PC-9 (cell line): Measurements from ENCODE around the gene DLGAP4. TPM values are rescaled to one million over a fixed set of nuclear protein-coding genes. Genes with fewer than 3 reads are reported as not detected.

Experiments
- BruUV-seq: library from RNA; stranded (reverse); fragments of 400-500 nt; replicated peaks from 2 replicates; lab custom pipeline; 2021; lab: Mats Ljungman, UMichigan
- CTCF ChIA-PET: fragments of 300-600 bp; sonication (Branson Sonifier 250); formaldehyde crosslinking; loops from one replicate; lab custom pipeline; 2022; ENCODE audit warnings: antibody characterized with exemption; lab: Charles Lee
- POLR2A ChIA-PET: fragments of 300-600 bp; sonication (Branson Sonifier 250); formaldehyde crosslinking; loops from one replicate; lab custom pipeline; 2022; ENCODE audit warnings: antibody characterized with exemption; ENCODE audit not compliant: unreplicated experiment; lab: Charles Lee
- DNase-seq, 2 experiments: peaks; one replicate each; pipeline versions ENCODE4 v3.0.0 to v3.0.0-alpha.2; 2015 to 2022; ENCODE audit warnings: mixed read lengths in 1 of 2
- H2AFZ ChIP-seq: fragments of 200-600 bp; sonication (generic); 2 replicates; pipeline ENCODE4 v1.8.1; 2017; ENCODE audit warnings: antibody characterized with exemption
- H3F3A ChIP-seq: fragments of 200-600 bp; sonication (generic); 2 replicates; pipeline ENCODE4 v1.8.1; 2017; ENCODE audit warnings: antibody characterized with exemption, mild to moderate bottlenecking, low read depth; ENCODE audit not compliant: insufficient read depth
- H3K27ac ChIP-seq: fragments of 200-600 bp; sonication (generic); 2 replicates; pipeline ENCODE4 v1.6.1; 2016; ENCODE audit warnings: mixed run types
- H3K27me3 ChIP-seq: fragments of 200-600 bp; sonication (generic); 2 replicates; pipeline ENCODE4 v1.6.1; 2016; ENCODE audit warnings: low read depth, mixed run types; ENCODE audit not compliant: insufficient read depth
- H3K36me3 ChIP-seq: fragments of 200-600 bp; sonication (generic); 2 replicates; pipeline ENCODE4 v1.6.1; 2016; ENCODE audit warnings: low read depth, mixed run types
- H3K4me1 ChIP-seq: fragments of 200-600 bp; sonication (generic); replicated peaks from 2 replicates; pipeline ENCODE4 v1.6.1; 2016; ENCODE audit warnings: mixed run types; ENCODE audit not compliant: insufficient read depth
- H3K4me2 ChIP-seq: fragments of 200-600 bp; sonication (generic); 2 replicates; pipeline ENCODE4 v1.6.1; 2017; ENCODE audit warnings: mixed run types
- H3K4me3 ChIP-seq: fragments of 200-600 bp; sonication (generic); 2 replicates; pipeline ENCODE4 v1.6.1; 2016; ENCODE audit warnings: mixed run types
- H3K79me2 ChIP-seq: fragments of 200-600 bp; sonication (generic); 2 replicates; pipeline ENCODE4 v1.6.1; 2017; ENCODE audit warnings: low read depth, mixed run types
- H3K9me2 ChIP-seq: fragments of 200-600 bp; sonication (generic); 2 replicates; pipeline ENCODE4 v1.8.1; 2017; ENCODE audit warnings: mild to moderate bottlenecking; ENCODE audit not compliant: insufficient read depth
- H3K9me3 ChIP-seq: fragments of 200-600 bp; sonication (generic); 2 replicates; pipeline ENCODE4 v1.8.1; 2016; ENCODE audit warnings: low read depth; ENCODE audit not compliant: insufficient read depth
- H4K20me1 ChIP-seq: fragments of 200-600 bp; sonication (generic); 2 replicates; pipeline ENCODE4 v1.8.1; 2017; ENCODE audit not compliant: insufficient read depth
- EZH2 ChIP-seq: fragments of 200-600 bp; sonication (generic); IDR thresholded peaks from 2 replicates; pipeline ENCODE4 v1.8.0; 2017; ENCODE audit warnings: antibody characterized with exemption, low read depth
- intact Hi-C: fragments of 100-400 bp; cut with micrococcal nuclease; formaldehyde crosslinking; loops from one replicate; pipeline ENCODE4 v1.10.0; 2022; ENCODE audit not compliant: unreplicated experiment
- total RNA-seq: library from RNA; stranded (reverse); gene quantifications from 2 replicates; pipeline ENCODE4 v1.2.3, GENCODE V29; 2021
- TF ChIP-seq, protein P1 (sequence below): fragments of 200-600 bp; sonication (generic); conservative IDR thresholded peaks from 2 replicates; pipeline ENCODE4 v1.6.1; 2017; ENCODE audit warnings: mixed run types, antibody characterized with exemption, mild to moderate bottlenecking, moderate library complexity

The DLGAP4 gene
- total RNA-seq, 1 experiment from 2014 or later: 62.6 TPM

DNA sequence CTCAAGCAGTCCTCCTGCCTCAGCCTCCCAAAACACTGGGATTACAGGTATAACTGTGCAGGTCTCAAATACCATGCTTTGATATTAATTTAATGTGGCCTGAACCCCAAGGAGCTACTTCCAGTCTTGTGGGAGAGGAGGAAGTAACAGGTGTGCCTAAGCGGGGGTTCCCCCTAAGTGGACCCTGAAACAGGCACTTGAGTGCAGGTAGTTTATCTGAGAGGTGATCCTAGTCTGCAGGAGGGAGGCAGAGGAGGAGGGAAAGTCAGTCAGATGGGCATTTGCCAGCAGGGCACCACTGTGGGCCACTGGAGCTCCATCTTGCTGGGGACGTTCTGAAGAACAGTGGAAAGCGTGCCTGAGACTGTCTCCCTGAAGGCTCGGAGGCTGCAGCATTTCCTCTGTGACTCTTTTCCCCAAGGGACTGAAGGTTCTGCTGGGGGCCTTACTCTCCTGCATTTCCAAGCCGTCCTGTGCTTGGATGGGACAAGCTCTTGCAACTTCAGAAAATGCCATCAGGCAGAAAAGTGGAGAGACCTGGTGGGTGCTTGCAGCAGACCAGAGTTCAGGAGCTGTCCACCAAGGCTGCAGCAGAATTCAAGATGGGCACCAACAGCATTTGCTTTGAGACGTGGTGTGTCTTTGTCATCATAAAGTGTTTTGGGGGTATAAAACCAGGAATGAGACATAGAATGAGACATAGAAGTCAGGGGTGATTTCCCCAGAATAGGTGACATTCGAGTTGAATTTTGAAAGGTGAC, 4.6 kb upstream of the DLGAP4 start:
- no peaks in the 10 kb centered on the region for H3K36me3 ChIP-seq
- no peaks in the 10 kb centered on the region for H3K79me2 ChIP-seq
- CTCF ChIA-PET: interaction anchor here (0.5 kb wide), 1 partner anchor 26 kb away, joined by 7 read pairs; no protein-coding TSS in a partner anchor
- no peaks in the 10 kb centered on the region for H3K9me3 ChIP-seq
- no peaks in the 10 kb centered on the region for H3K4me1 ChIP-seq
- TF ChIP-seq EZH2: no peak
- TF ChIP-seq, protein P1, sequence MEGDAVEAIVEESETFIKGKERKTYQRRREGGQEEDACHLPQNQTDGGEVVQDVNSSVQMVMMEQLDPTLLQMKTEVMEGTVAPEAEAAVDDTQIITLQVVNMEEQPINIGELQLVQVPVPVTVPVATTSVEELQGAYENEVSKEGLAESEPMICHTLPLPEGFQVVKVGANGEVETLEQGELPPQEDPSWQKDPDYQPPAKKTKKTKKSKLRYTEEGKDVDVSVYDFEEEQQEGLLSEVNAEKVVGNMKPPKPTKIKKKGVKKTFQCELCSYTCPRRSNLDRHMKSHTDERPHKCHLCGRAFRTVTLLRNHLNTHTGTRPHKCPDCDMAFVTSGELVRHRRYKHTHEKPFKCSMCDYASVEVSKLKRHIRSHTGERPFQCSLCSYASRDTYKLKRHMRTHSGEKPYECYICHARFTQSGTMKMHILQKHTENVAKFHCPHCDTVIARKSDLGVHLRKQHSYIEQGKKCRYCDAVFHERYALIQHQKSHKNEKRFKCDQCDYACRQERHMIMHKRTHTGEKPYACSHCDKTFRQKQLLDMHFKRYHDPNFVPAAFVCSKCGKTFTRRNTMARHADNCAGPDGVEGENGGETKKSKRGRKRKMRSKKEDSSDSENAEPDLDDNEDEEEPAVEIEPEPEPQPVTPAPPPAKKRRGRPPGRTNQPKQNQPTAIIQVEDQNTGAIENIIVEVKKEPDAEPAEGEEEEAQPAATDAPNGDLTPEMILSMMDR: no peak
- no peak for DNase-seq
- H3K4me2 ChIP-seq: no peak overlapping the region
- H2AFZ ChIP-seq: no peak overlapping the region
- no TSS peak for BruUV-seq
- no peak overlapping the region for H3K4me3 ChIP-seq
- H4K20me1 ChIP-seq: no peaks in the 10 kb centered on the region
- H3K9me2 ChIP-seq: no peaks in the 10 kb centered on the region
- no peaks in the 10 kb centered on the region for H3F3A ChIP-seq
- H3K27me3 ChIP-seq: peaks cover 67% of the 10 kb centered on the region
- intact Hi-C loops: no loop called here
- POLR2A ChIA-PET: no interaction called here
- H3K27ac ChIP-seq: no peak overlapping the region

DNA sequence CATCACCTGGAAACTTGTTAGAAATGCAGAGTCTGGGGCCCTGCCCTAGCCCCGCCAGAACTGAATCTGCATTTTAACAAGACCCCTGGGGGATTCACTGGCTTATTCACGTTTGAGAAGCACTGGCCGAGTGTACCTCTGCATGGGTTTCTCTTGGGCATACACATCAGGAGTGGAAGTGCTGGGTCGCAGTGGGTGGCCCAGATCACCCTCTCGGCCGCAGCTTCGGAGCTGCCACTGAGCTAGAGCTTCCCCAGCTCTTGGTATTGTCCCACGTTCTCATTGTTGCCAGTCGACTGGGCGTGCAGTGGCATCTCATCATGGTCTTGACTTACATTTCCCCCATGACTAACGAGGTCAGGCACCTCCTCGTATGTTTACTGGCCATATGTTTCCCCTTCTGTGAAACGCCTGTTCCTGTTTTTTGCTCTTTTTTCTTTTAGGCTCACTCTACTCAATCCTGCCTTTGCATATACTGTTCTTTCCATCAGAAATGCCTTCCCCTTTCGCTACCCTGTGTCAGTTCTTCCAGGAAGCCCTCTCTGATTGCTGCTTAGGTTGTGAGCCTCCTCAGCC, 3.0 kb upstream of the DLGAP4 start:
- CTCF ChIA-PET: no interaction called here
- peaks cover 57% of the 10 kb centered on the region for H3K27me3 ChIP-seq

DNA sequence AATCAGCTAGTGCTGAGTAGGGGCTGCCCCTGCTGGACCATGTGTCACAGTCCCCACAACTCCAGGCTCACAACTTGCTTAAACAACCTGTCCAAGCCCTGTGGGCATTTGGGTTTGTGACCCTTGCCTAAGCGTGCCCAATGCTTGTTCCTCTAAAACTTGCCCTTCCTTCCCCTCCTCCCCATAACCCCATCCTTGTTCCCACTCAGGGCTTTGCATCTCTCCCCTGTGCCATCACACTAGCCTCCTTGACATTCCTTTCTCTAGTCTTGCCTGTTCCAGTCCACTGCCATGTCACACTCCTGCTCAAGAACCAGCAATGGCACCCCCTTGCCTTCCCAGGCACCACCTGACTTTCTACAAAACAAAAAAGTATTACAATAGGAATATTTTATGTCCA, 2.3 kb upstream of the DLGAP4 start:
- Histone ChIP-seq H3K4me2 (no peak overlapping the region), H3K36me3 (no peaks in the 10 kb centered on the region), H3K27me3 (peaks cover 55% of the 10 kb centered on the region), H3K27ac (no peak overlapping the region), H3K4me1 (no peaks in the 10 kb centered on the region), H2AFZ (no peak overlapping the region), H3K4me3 (no peak overlapping the region), H3K9me3 (no peaks in the 10 kb centered on the region), H3K79me2 (no peaks in the 10 kb centered on the region), H4K20me1 (no peaks in the 10 kb centered on the region), H3F3A (no peaks in the 10 kb centered on the region), H3K9me2 (no peaks in the 10 kb centered on the region)
- DNase-seq: no peak
- no TSS peak for BruUV-seq
- TF ChIP-seq, protein P1: no peak
- TF ChIP-seq EZH2: no peak
- ChIA-PET POLR2A (no interaction called here), CTCF (no interaction called here)
- intact Hi-C loops: no loop called here

More for the DNA sequence above, 3.0 kb upstream of the DLGAP4 start:
- Histone ChIP-seq H3K4me3 (no peak overlapping the region), H3K9me2 (no peaks in the 10 kb centered on the region), H3K27ac (no peak overlapping the region), H3K4me1 (no peaks in the 10 kb centered on the region), H2AFZ (no peak overlapping the region), H3F3A (no peaks in the 10 kb centered on the region), H3K79me2 (no peaks in the 10 kb centered on the region), H4K20me1 (no peaks in the 10 kb centered on the region), H3K36me3 (no peaks in the 10 kb centered on the region), H3K9me3 (no peaks in the 10 kb centered on the region), H3K4me2 (no peak overlapping the region)
- BruUV-seq: no TSS peak
- TF ChIP-seq, protein P1: no peak
- TF ChIP-seq EZH2: no peak
- intact Hi-C loops: no loop called here
- no peak for DNase-seq
- POLR2A ChIA-PET: interaction anchor here (0.7 kb wide), 1 partner anchor 144 kb away, joined by 10 read pairs; no protein-coding TSS in a partner anchor
